Stimulated activated naive CD4-positive, alpha-beta T cell treated with Interleukin-2 at 50 U/mL for 16 hours (primary cell): ENCODE data around the gene KLHL29.

Source experiments
- DNase-seq: peaks from one replicate; lab custom pipeline; 2025; lab: John Stamatoyannopoulos, UW

The KLHL29 gene

GRCh38 chr2:23423062-23423872 is 38.3 kb downstream of the KLHL29 start:
- no peak for DNase-seq

GRCh38 chr2:23423873-23424680 is 39.1 kb downstream of the KLHL29 start:
- DNase-seq: no peak

GRCh38 chr2:23425338-23425871 is 40.4 kb downstream of the KLHL29 start:
- DNase-seq: no peak

GRCh38 chr2:23425885-23426262 is 40.9 kb downstream of the KLHL29 start:
- DNase-seq: no peak

GRCh38 chr2:23426263-23426905 is 41.4 kb downstream of the KLHL29 start:
- no peak for DNase-seq

GRCh38 chr2:23427350-23427749 is 42.4 kb downstream of the KLHL29 start:
- no peak for DNase-seq

GRCh38 chr2:23427976-23428375 is 43.0 kb downstream of the KLHL29 start:
- no peak for DNase-seq

- DNase-seq: no peak
These were observed 44.1 kb downstream of the KLHL29 start for GRCh38 chr2:23429036-23429435.

- no peak for DNase-seq
These were observed 45.3 kb downstream of the KLHL29 start for GRCh38 chr2:23430263-23430662.

GRCh38 chr2:23432531-23432930 is 47.6 kb downstream of the KLHL29 start:
- DNase-seq: no peak

- no peak for DNase-seq
These were observed 48.3 kb downstream of the KLHL29 start for GRCh38 chr2:23433282-23433681.

GRCh38 chr2:23434721-23435121 is 49.7 kb downstream of the KLHL29 start:
- no peak for DNase-seq

GRCh38 chr2:23435250-23436035 is 50.5 kb downstream of the KLHL29 start:
- no peak for DNase-seq

GRCh38 chr2:23436346-23437098 is 51.5 kb downstream of the KLHL29 start:
- no peak for DNase-seq

GRCh38 chr2:23441414-23441813 is 56.4 kb downstream of the KLHL29 start:
- no peak for DNase-seq

GRCh38 chr2:23445450-23445868 is 60.5 kb downstream of the KLHL29 start:
- DNase-seq: no peak

- no peak for DNase-seq
These were observed 61.9 kb downstream of the KLHL29 start for GRCh38 chr2:23446916-23447315.

- no peak for DNase-seq
These were observed 62.4 kb downstream of the KLHL29 start for GRCh38 chr2:23447405-23447804.

GRCh38 chr2:23448906-23449305 is 63.9 kb downstream of the KLHL29 start:
- no peak for DNase-seq

- no peak for DNase-seq
These were observed 64.4 kb downstream of the KLHL29 start for GRCh38 chr2:23449413-23449812.

- no peak for DNase-seq
These were observed 64.9 kb downstream of the KLHL29 start for GRCh38 chr2:23449831-23450331.
